Measurements from ENCODE around the gene GALP. TPM values are rescaled to one million over a fixed set of nuclear protein-coding genes. Genes with fewer than 3 reads are reported as not detected.
A peak's percentile ranks its signal among the peaks of the same experiment; 100 is the strongest.
"Not testable (repeated sequence)": the region's sequence is repeated elsewhere in the genome, so short reads cannot be mapped to it uniquely, and the experiment has no call there.

Gene GALP
- not detected for total RNA-seq

DNA sequence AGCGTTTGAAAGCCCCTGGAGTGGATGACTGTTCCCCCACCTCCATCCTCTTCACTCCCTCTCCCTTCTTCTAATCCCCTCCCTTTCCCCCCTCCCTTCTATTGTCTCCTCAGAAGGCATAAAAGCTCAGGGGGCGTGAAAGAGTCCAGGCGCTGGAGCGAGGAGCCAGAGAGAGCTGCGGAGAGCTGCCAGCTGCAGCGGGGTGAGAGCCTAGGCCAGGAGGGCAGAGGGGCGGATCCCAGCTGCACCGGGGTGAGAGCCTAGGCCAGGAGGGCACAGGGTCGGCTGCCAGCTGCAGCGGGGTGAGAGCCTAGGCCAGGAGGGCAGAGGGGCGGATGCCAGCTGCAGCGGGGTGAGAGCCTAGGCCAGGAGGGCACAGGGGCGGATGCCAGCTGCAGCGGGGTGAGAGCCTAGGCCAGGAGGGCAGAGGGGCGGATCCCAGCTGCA lies at the start of gene GALP:
GALP (plus strand) TSS at position 148 of the 447 bp plus-strand sequence. CDS start 1,101 bp downstream, outside the sequence.
- 0% methylated on average over 1 of the region's 15 CpGs; no CpG with 5 or more reads in 1 of the 2 donors for WGBS, 2 donors (ENCODE audit: low coverage in 1 of 2)
- H3K4me3 ChIP-seq, H3K27ac ChIP-seq, H3K36me3 ChIP-seq, ATAC-seq, H3K4me1 ChIP-seq, H3K9me3 ChIP-seq: not testable (repeated sequence)
- peaks cover 51% of the 10 kb centered on the region for H3K27me3 ChIP-seq

DNA sequence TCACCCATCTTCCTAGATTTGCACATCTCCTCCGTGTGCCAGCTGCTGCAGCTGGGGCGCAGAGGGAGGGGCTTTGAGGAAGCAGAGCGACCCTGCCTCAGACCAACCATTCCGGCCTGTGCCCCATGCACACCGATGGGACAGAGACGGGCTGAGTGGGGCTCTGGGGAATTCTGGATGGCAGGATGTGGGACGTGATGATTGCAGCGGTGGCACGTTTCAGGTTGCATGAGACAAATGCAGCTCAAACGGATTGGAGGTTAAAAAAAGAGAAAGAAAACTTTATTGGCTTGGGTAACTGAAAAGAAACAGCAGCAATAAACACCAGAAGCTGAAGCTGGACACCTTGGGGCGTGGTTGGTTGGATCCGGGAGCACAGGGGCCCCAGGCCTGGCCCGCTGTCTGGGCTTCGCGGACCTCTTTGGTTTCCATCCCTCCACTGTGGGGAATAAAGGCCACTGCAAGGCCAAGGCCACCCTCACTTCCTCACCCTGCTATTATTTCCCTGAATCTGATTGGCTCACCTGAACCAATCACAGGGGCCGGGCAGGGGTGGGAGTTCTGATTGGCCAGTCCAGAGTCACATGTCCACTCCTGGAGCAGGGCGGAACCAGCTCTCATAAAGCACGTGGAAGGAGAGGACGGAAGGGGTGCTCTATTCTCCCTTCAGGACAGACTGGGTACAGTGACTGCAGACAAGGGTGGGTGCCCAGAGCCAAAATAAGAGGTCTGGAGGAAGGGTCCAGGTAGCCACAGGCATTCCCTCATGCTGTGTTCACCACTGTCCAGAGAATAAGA lies 48.6 kb upstream of the GALP start:
- H3K36me3 ChIP-seq: no peaks in the 10 kb centered on the region
- no peaks in the 10 kb centered on the region for H3K27me3 ChIP-seq
- WGBS, 2 donors (ENCODE audit: low coverage in 1 of 2): 84 to 88% methylated on average over 8 of the region's 19 CpGs
- no peaks in the 10 kb centered on the region for H3K9me3 ChIP-seq
- ATAC-seq: no peak
- H3K4me1 ChIP-seq: peaks cover 0 to 10% (median 0%) of the 10 kb centered on the region in 3 donors
- H3K27ac ChIP-seq: no peak overlapping the region
- no peak overlapping the region for H3K4me3 ChIP-seq
- TF ChIP-seq POLR2A (IDR thresholded peaks at IDR 0.05): no peak
- no peak for TF ChIP-seq EP300 (IDR thresholded peaks at IDR 0.05)
- TF ChIP-seq, protein P1, sequence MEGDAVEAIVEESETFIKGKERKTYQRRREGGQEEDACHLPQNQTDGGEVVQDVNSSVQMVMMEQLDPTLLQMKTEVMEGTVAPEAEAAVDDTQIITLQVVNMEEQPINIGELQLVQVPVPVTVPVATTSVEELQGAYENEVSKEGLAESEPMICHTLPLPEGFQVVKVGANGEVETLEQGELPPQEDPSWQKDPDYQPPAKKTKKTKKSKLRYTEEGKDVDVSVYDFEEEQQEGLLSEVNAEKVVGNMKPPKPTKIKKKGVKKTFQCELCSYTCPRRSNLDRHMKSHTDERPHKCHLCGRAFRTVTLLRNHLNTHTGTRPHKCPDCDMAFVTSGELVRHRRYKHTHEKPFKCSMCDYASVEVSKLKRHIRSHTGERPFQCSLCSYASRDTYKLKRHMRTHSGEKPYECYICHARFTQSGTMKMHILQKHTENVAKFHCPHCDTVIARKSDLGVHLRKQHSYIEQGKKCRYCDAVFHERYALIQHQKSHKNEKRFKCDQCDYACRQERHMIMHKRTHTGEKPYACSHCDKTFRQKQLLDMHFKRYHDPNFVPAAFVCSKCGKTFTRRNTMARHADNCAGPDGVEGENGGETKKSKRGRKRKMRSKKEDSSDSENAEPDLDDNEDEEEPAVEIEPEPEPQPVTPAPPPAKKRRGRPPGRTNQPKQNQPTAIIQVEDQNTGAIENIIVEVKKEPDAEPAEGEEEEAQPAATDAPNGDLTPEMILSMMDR (IDR thresholded peaks at IDR 0.05): no peak

DNA sequence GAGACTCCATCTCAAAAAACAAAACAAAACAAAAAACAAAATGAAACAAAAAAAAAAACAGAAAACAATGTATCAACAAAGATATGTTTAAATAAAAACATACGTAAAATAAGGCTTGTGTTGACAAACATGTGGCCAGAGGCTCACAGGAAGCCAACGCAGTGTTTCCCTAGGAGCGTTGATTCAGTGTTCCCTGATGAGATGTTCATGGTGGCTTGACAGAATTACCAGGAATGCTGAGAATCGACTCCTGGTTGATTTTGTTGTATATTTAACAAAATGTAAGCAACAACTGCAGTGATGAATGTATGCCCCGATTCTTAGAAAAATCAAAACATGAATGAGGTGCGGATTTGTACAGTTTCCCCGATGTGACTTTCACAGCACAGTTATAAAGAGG lies 45.8 kb upstream of the GALP start:
- TF ChIP-seq POLR2AphosphoS5 (IDR thresholded peaks at IDR 0.05): no peak
- TF ChIP-seq, protein P1 (IDR thresholded peaks at IDR 0.05): no peak
- TF ChIP-seq POLR2A (IDR thresholded peaks at IDR 0.05): no peak
- no peak for TF ChIP-seq EP300 (IDR thresholded peaks at IDR 0.05)
- Histone ChIP-seq H3K36me3 (no peaks in the 10 kb centered on the region), H3K27me3 (no peaks in the 10 kb centered on the region), H3K9me3 (no peaks in the 10 kb centered on the region), H3K27ac (no peak overlapping the region), H3K4me3 (no peak overlapping the region), H3K4me1 (peaks cover 0 to 31% (median 0%) of the 10 kb centered on the region in 3 donors)
- WGBS, 2 donors (ENCODE audit: low coverage in 1 of 2): 78 to 80% methylated on average over 7 of the region's 7 CpGs
- no peak for ATAC-seq

GRCh38 chr19:56131651-56132050 lies 44.2 kb upstream of the GALP start:
- 95% methylated on average over 7 of the region's 8 CpGs; no CpG with 5 or more reads in 1 of the 2 donors for WGBS, 2 donors (ENCODE audit: low coverage in 1 of 2)
- Histone ChIP-seq H3K4me1 (peaks cover 0 to 38% (median 0%) of the 10 kb centered on the region in 3 donors), H3K27me3 (no peaks in the 10 kb centered on the region), H3K27ac (peak overlapping the region; percentile 49 to 82 (median 74)), H3K9me3 (no peaks in the 10 kb centered on the region), H3K36me3 (no peaks in the 10 kb centered on the region), H3K4me3 (no peak overlapping the region)
- TF ChIP-seq, protein P1 (IDR thresholded peaks at IDR 0.05): no peak
- no peak for TF ChIP-seq POLR2AphosphoS5 (IDR thresholded peaks at IDR 0.05)
- TF ChIP-seq EP300 (IDR thresholded peaks at IDR 0.05): no peak
- no peak for TF ChIP-seq POLR2A (IDR thresholded peaks at IDR 0.05)
- ATAC-seq: no peak

GRCh38 chr19:56132316-56132822 lies 43.4 kb upstream of the GALP start:
- 10 to 14% methylated on average over 4 to 8 of the region's 14 CpGs for WGBS, 2 donors (ENCODE audit: low coverage in 1 of 2)
- H3K36me3 ChIP-seq: no peaks in the 10 kb centered on the region
- peak; percentile 79 for ATAC-seq
- no peaks in the 10 kb centered on the region for H3K9me3 ChIP-seq
- H3K4me3 ChIP-seq: no peak overlapping the region
- peak overlapping the region; percentile 49 to 82 (median 74) for H3K27ac ChIP-seq
- H3K27me3 ChIP-seq: no peaks in the 10 kb centered on the region
- peaks cover 0 to 46% (median 0%) of the 10 kb centered on the region in 3 donors for H3K4me1 ChIP-seq
- TF ChIP-seq, protein P1 (IDR thresholded peaks at IDR 0.05): no peak
- TF ChIP-seq POLR2A (IDR thresholded peaks at IDR 0.05) (no peak), EP300 (IDR thresholded peaks at IDR 0.05) (no peak), POLR2AphosphoS5 (IDR thresholded peaks at IDR 0.05) (no peak)
